GM18519 (cell line): ENCODE measurements around the gene C6orf132.

Experiments used
- ATAC-seq: cut with Tn5 transposase; IDR thresholded peaks from one replicate; pipeline ENCODE4 v1.9.1; 2021; ENCODE audit warnings: mild to moderate bottlenecking, moderate library complexity; ENCODE audit not compliant: unreplicated experiment, low FRiP score

The C6orf132 gene

GRCh38 chr6:42084889-42085288 lies 57.5 kb downstream of the C6orf132 start:
- no peak for ATAC-seq

- ATAC-seq: no peak
These were observed 58.9 kb downstream of the C6orf132 start for GRCh38 chr6:42083530-42083929.

GRCh38 chr6:42079941-42080464 lies 62.4 kb downstream of the C6orf132 start:
- ATAC-seq: no peak

GRCh38 chr6:42078386-42078785 lies 64.0 kb downstream of the C6orf132 start:
- ATAC-seq: no peak

- ATAC-seq: no peak
These were observed 67.1 kb downstream of the C6orf132 start for GRCh38 chr6:42075159-42075838.

- no peak for ATAC-seq
These were observed 69.1 kb downstream of the C6orf132 start for GRCh38 chr6:42073287-42073686.

GRCh38 chr6:42071881-42072583 lies 70.4 kb downstream of the C6orf132 start:
- ATAC-seq: no peak

GRCh38 chr6:42068872-42069522 lies 73.4 kb downstream of the C6orf132 start:
- ATAC-seq: no peak

GRCh38 chr6:42068173-42068572 lies 74.2 kb downstream of the C6orf132 start:
- no peak for ATAC-seq

GRCh38 chr6:42066156-42066675 lies 76.2 kb downstream of the C6orf132 start:
- ATAC-seq: no peak

GRCh38 chr6:42059743-42060142 lies 82.7 kb downstream of the C6orf132 start:
- ATAC-seq: no peak

- no peak for ATAC-seq
These were observed 88.8 kb downstream of the C6orf132 start for GRCh38 chr6:42053601-42054000.

- ATAC-seq: no peak
These were observed 91.2 kb downstream of the C6orf132 start for GRCh38 chr6:42051268-42051653.
